Hematopoietic multipotent progenitor cell treated with erythropoietin and hydrocortisone succinate and interleukin-3 and kit ligand, for 6 days (in vitro differentiated cells): ENCODE data around the gene SF3B6.
A peak's percentile ranks its signal among the peaks of the same experiment; 100 is the strongest.

Experiments used
- DNase-seq: peaks from one replicate; pipeline ENCODE4 v3.0.0-alpha.2; 2015

The SF3B6 gene

GRCh38 chr2:24088821-24089359 lies 12.8 kb upstream of the SF3B6 start:
- no peak for DNase-seq

GRCh38 chr2:24087032-24087431 lies 10.9 kb upstream of the SF3B6 start:
- DNase-seq, result no peak

GRCh38 chr2:24086241-24086640 lies 10.1 kb upstream of the SF3B6 start:
- DNase-seq, result no peak

- peak; percentile 75 for DNase-seq
Measured at GRCh38 chr2:24085200-24085489, 9.0 kb upstream of the SF3B6 start.

- peak; percentile 92 for DNase-seq
Measured at GRCh38 chr2:24084386-24085199, 8.5 kb upstream of the SF3B6 start, which contains the start of gene TP53I3. Gene TP53I3 (minus strand): TSS chr2:24084834. CDS start chr2:24084326, 508 bp downstream.

GRCh38 chr2:24083567-24084385 lies 7.7 kb upstream of the SF3B6 start:
- peak; percentile 98 for DNase-seq

- no peak for DNase-seq
Measured at GRCh38 chr2:24082787-24083566, 6.9 kb upstream of the SF3B6 start.

- DNase-seq, result no peak
Measured at GRCh38 chr2:24080701-24081100, 4.6 kb upstream of the SF3B6 start.

GRCh38 chr2:24077879-24078278 lies 1.8 kb upstream of the SF3B6 start:
- DNase-seq, result peak; percentile 30

- peak; percentile 35 for DNase-seq
Measured at GRCh38 chr2:24077535-24077877, 1.4 kb upstream of the SF3B6 start.

GRCh38 chr2:24076849-24077534 lies 866 bp upstream of the SF3B6 start:
- peak; percentile 71 for DNase-seq

GRCh38 chr2:24075259-24075658 lies 867 bp downstream of the SF3B6 start:
- no peak for DNase-seq

GRCh38 chr2:24073816-24074215 lies 2.3 kb downstream of the SF3B6 start:
- DNase-seq, result no peak

- DNase-seq, result no peak
Measured at GRCh38 chr2:24072259-24072658, 3.9 kb downstream of the SF3B6 start.

- no peak for DNase-seq
Measured at GRCh38 chr2:24065341-24065740, 10.8 kb downstream of the SF3B6 start.

GRCh38 chr2:24058564-24059271 lies 17.4 kb downstream of the SF3B6 start:
- DNase-seq, result no peak

- DNase-seq, result no peak
Measured at GRCh38 chr2:24055750-24056149, 20.4 kb downstream of the SF3B6 start.

- peak; percentile 50 for DNase-seq
Measured at GRCh38 chr2:24054366-24055010, 21.6 kb downstream of the SF3B6 start.

- DNase-seq, result no peak
Measured at GRCh38 chr2:24052951-24053350, 23.2 kb downstream of the SF3B6 start.

GRCh38 chr2:24051833-24052232 lies 24.3 kb downstream of the SF3B6 start:
- DNase-seq, result no peak
